Skin epidermis (tissue), 12 donors: ENCODE results near the gene GGPS1.
"Not testable (repeated sequence)": the region's sequence is repeated elsewhere in the genome, so short reads cannot be mapped to it uniquely, and the experiment has no call there.

Experiments
- H3K27ac ChIP-seq, 21 experiments: fragments of 200-600 bp; sonication (generic) in 11 of 21; one replicate each; pipeline ENCODE4 v1.5.0; 2020; ENCODE audit warnings: mild to moderate bottlenecking in 3 of 21, inconsistent platforms in 2 of 21, moderate library complexity in 2 of 21
- H3K4me3 ChIP-seq, 7 experiments: fragments of 200-600 bp; sonication (generic) in 2 of 7; one replicate each; pipeline ENCODE4 v1.5.0; 2020; ENCODE audit warnings: inconsistent platforms in 2 of 7, mild to moderate bottlenecking in 2 of 7, moderate library complexity in 1 of 7

The GGPS1 gene

DNA sequence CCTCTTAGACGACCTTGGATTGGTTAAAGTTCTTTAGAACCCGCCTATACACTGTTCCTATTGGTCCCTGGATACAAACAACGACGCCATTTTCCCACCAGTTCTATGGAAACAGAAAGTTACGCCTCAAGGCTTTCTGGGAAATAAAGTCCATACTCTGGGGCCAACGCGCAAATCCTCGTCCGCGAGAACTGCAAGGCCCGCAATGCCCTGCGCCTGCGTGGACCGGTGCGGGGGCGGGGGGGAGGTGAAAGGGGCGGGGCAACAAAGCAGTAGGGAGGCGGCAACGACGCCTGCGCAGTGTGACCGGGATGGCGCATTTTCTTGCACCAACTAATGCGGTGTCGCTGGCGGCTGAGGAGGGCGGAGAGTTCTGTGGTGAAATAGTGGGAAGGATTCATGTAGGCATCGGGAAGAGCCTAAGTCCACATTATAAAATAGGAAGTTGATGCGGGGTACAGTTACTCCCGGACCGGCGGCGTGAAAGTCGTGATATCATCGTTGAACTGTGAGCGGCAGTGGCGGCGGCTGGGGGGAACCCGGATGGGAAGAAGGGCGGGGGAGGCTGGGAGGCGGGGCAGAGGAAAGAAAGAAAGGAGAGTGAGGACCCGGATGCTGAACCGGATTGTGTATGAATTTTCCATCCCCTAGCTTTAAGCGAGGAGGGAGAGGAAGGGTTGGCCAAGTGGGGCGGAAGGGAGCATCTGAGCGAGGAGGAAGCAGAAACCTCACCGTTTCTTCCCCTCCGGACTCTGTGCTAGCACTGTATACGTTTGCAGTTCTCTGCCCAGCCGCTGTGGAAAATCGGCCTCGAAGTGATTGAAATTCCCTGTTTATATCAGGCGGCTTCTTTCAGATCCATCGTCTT lies at the start of gene GGPS1:
TSS of gene GGPS1 (plus strand) at position 300 of the 868 bp plus-strand sequence. CDS start 6,695 bp downstream, outside the sequence.
- H3K4me3 ChIP-seq, result peak within 1 kb of the TSS; percentile 82 to 99 (median 94)
- peak within 1 kb of the TSS; percentile 79 to 99 (median 97) for H3K27ac ChIP-seq

- no peak overlapping the region for H3K4me3 ChIP-seq
- no peak overlapping the region for H3K27ac ChIP-seq
Observed at GRCh38 chr1:235278915-235279292, 49.5 kb upstream of the GGPS1 start.

- H3K4me3 ChIP-seq, result no peak overlapping the region
Observed at GRCh38 chr1:235279694-235280093, 48.7 kb upstream of the GGPS1 start.

GRCh38 chr1:235280467-235280866 lies 47.9 kb upstream of the GGPS1 start:
- no peak overlapping the region for H3K27ac ChIP-seq
- no peak overlapping the region for H3K4me3 ChIP-seq

More at GRCh38 chr1:235279694-235280093, 48.7 kb upstream of the GGPS1 start:
- no peak overlapping the region for H3K27ac ChIP-seq

GRCh38 chr1:235283636-235284035 lies 44.7 kb upstream of the GGPS1 start:
- not testable (repeated sequence) for H3K27ac ChIP-seq, H3K4me3 ChIP-seq

DNA sequence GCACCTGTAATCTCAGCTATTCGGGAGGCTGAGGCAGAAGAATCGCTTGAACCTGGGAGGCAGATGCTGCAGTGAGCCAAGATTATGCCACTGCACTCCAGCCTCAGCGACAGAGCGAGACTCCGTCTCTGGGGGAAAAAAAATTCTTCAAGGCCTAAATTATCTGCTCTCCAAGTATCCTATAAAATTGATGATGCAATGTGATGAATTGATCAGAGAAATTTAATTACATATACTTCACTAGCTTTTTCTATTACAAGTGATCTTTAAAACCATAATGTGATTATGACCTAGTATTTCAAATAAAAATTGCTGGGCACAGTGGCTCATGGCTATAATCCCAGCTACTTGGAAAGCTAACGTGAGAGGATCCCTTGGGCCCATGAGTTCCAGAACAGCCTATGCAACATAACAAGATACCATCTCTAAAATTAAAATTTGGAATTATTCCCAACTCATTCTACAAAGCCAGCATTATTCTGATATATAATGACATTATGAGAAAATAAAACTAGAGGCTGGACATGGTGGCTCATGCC lies 44.1 kb upstream of the GGPS1 start:
- H3K27ac ChIP-seq, result no peak overlapping the region
- no peak overlapping the region for H3K4me3 ChIP-seq

- Histone ChIP-seq H3K4me3 (no peak overlapping the region), H3K27ac (no peak overlapping the region)
Observed at GRCh38 chr1:235286667-235287066, 41.7 kb upstream of the GGPS1 start.

DNA sequence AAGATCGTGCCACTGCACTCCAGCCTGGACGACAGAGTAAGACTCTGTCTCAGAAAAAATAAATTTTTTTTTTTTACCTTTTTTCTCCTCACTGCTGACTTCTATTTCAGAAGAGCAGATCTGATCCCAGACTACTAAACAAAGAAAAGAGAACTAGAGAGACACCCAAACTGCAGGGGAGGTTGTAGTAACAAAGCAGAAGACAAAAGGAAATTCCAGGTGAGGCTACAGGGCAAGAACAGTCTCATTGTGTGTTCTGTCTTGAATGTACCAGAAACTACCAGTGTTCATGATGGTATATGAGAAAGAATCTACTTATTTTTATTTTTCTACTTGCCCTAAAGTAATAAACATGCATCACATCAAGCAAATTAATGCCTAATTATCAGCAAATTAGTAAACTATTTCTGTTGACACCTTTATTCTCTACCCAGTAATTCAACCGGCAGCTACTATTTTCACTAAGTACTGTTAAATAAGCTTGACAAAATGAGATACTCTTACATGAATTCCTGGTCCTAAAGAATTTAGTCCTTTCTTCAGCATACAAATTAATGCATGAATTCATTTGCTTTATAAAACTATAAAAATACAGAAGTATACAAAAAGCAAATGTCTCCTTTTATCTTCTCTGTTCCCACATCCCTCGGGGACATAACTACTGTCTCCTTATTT lies 41.0 kb upstream of the GGPS1 start:
- no peak overlapping the region for H3K4me3 ChIP-seq
- no peak overlapping the region for H3K27ac ChIP-seq

DNA sequence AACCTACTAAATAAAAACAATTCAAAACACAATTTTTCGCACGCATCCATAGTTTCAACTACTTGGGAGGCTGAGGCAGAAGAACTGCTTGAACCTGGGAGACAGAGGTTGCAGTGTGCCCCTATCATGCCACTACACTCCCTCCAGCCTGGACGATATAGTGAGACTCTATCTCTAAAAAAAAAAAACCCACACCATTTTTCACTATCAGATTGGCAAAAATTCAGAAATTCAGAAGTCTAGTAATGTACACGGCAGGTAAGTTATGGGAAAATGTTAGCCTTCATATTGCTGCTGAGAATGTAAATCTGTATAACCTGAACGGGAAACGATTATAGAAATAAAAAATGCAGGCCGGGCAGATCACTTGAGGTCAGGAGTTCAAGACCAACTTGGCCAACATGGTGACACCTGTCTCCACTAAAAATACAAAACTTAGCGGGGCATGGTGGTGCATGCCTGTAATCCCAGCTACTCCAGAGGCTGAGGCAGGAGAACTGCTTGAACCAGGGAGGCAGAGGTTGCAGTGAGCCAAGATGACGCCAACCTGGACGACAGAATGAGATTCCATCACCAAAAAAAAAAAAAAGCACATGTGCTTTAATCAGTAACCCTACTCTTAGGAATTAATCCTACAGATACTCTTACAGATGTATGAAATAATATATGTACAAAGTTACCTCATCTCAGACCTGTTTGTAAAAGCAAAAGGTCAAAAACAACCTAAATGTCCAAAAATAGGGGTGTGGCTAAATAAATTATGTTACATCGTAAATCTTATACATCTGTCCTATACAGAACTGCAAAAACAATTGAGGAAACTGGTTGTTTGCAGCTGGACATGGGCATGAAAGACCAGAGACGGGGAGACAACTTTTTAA lies 38.3 kb upstream of the GGPS1 start:
- Histone ChIP-seq H3K4me3 (no peak overlapping the region), H3K27ac (no peak overlapping the region)

GRCh38 chr1:235290740-235291502 lies 37.4 kb upstream of the GGPS1 start:
- H3K27ac ChIP-seq, result no peak overlapping the region
- no peak overlapping the region for H3K4me3 ChIP-seq

- no peak overlapping the region for H3K4me3 ChIP-seq
- H3K27ac ChIP-seq, result no peak overlapping the region
Observed at GRCh38 chr1:235291599-235292091, 36.7 kb upstream of the GGPS1 start.

GRCh38 chr1:235292790-235293189 lies 35.6 kb upstream of the GGPS1 start:
- H3K4me3 ChIP-seq, result no peak overlapping the region
- H3K27ac ChIP-seq, result peak overlapping the region in 1 of 21 experiments; percentile 22

- no peak overlapping the region for H3K4me3 ChIP-seq
- peak overlapping the region in 1 of 21 experiments; percentile 22 for H3K27ac ChIP-seq
Observed at GRCh38 chr1:235293322-235293942, 34.9 kb upstream of the GGPS1 start.

DNA sequence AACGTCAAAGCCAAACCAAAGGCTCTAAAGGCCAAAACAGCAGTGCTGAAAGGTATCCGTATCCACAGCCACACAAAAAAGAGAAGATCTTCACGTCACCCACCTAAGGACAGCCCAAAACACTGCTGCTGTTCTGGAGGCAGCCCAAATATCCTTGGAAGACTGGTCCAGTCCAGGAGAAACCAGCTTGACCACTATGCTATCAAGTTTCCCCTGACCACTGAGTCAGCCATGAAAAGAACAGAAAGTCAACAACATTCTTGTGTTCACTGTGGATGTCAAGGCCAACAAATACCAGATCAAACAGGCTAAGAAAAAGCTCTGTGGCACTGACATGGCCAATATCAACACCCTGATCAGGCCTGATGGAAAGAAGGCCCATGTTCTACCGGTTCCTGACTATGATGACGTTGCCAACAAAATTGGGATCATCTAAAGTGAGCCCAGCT lies 32.4 kb upstream of the GGPS1 start:
- Histone ChIP-seq H3K27ac (no peak overlapping the region), H3K4me3 (no peak overlapping the region)

- Histone ChIP-seq H3K4me3 (no peak overlapping the region), H3K27ac (no peak overlapping the region)
Observed at GRCh38 chr1:235296729-235297128, 31.6 kb upstream of the GGPS1 start.

- H3K27ac ChIP-seq, result no peak overlapping the region
- H3K4me3 ChIP-seq, result no peak overlapping the region
Observed at GRCh38 chr1:235297579-235297978, 30.8 kb upstream of the GGPS1 start.

DNA sequence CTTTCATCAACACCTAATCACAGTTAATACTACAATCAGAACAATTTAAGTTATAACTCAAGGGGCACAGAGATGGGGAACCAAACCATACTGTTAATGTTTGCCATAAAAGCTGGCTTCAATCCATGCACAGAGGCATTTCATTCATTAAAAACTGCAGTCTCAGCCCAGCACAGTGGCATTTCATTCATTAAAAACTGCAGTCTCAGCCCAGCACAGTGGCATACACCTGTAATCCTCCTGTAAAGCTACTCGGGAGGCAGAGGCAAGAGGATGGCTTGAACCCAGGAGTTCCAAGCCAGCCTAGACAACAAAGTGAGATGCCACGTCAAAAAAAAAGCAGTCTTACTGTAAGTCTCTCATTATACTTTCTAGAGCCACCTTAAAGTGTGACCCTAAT lies 29.6 kb upstream of the GGPS1 start:
- H3K27ac ChIP-seq, result no peak overlapping the region
- H3K4me3 ChIP-seq, result no peak overlapping the region

DNA sequence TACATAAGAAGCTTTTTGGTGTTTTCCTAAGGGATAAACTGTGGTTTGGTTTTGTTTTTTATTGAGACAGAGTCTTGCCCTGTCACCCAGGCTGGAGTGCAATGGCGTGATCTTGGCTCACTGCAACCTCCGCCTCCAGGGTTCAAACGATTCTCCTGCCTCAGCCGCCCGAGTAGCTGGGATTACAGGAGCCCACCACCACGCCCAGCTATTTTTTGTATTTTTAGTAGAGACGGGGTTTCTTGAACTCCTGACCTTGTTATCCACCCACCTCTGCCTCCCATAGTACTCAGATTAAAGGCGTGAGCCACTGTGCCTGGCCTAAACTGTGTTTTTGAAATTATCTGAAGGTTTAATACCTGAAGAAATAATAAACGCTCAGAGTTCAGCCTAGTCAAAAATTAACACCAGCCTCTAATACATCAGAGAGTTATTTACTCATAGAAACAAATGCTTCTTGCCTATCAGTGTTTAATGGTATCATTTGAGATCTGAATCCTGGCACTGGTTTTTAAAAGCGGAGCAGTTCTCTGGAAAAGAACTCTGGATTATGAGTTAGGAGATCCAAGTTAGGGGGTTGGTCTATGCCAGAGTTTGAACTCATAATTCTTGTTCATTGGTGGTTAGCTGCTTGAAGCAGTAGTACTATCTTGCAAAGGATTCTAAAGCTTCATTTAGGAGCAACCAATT lies 29.1 kb upstream of the GGPS1 start:
- Histone ChIP-seq H3K4me3 (no peak overlapping the region), H3K27ac (no peak overlapping the region)
